ENCODE measurements around the gene TPCN2.
A peak's percentile ranks its signal among the peaks of the same experiment; 100 is the strongest.

Gene TPCN2

GRCh38 chr11:69154938-69155301 lies 106.2 kb downstream of the TPCN2 start:
- Histone ChIP-seq H3K9ac (ENCODE audit: low read length) (no peak overlapping the region), H3K4me1 (ENCODE audit: control insufficient read depth, insufficient read depth, low read length) (peaks cover 13% of the 10 kb centered on the region), H3K9me3 (ENCODE audit: control insufficient read depth, low read length) (no peaks in the 10 kb centered on the region), H3K36me3 (ENCODE audit: control insufficient read depth, insufficient read depth, low read length) (no peaks in the 10 kb centered on the region), H3K4me3 (ENCODE audit: low read length) (no peak overlapping the region), H3K27me3 (ENCODE audit: control insufficient read depth, insufficient read depth, low read length) (peaks cover 15% of the 10 kb centered on the region)

GRCh38 chr11:69155302-69156234 lies 106.8 kb downstream of the TPCN2 start, which contains the start of gene SMIM38:
Gene SMIM38 (plus strand): TSS chr11:69155935. CDS start chr11:69157847, 1,912 bp downstream.
- H3K9me3 ChIP-seq (ENCODE audit: control insufficient read depth, low read length), result no peaks in the 10 kb centered on the region
- peaks cover 13% of the 10 kb centered on the region for H3K4me1 ChIP-seq (ENCODE audit: control insufficient read depth, insufficient read depth, low read length)
- peaks cover 15% of the 10 kb centered on the region for H3K27me3 ChIP-seq (ENCODE audit: control insufficient read depth, insufficient read depth, low read length)
- H3K4me3 ChIP-seq (ENCODE audit: low read length), result no peak within 1 kb of the TSS
- H3K9ac ChIP-seq (ENCODE audit: low read length), result no peak within 1 kb of the TSS
- no peaks in the 10 kb centered on the region for H3K36me3 ChIP-seq (ENCODE audit: control insufficient read depth, insufficient read depth, low read length)

- Histone ChIP-seq H3K4me1 (ENCODE audit: control insufficient read depth, insufficient read depth, low read length) (peaks cover 13% of the 10 kb centered on the region), H3K36me3 (ENCODE audit: control insufficient read depth, insufficient read depth, low read length) (no peaks in the 10 kb centered on the region), H3K4me3 (ENCODE audit: low read length) (no peak overlapping the region), H3K9ac (ENCODE audit: low read length) (no peak overlapping the region), H3K27me3 (ENCODE audit: control insufficient read depth, insufficient read depth, low read length) (peaks cover 15% of the 10 kb centered on the region), H3K9me3 (ENCODE audit: control insufficient read depth, low read length) (no peaks in the 10 kb centered on the region)
Measured at GRCh38 chr11:69156235-69156639, 107.5 kb downstream of the TPCN2 start.

- no peak overlapping the region for H3K9ac ChIP-seq (ENCODE audit: low read length)
Measured at GRCh38 chr11:69156673-69157155, 108.0 kb downstream of the TPCN2 start.

GRCh38 chr11:69157156-69157821 lies 108.6 kb downstream of the TPCN2 start:
- H3K4me3 ChIP-seq (ENCODE audit: low read length), result no peak overlapping the region

More at GRCh38 chr11:69156673-69157155, 108.0 kb downstream of the TPCN2 start:
- Histone ChIP-seq H3K27me3 (ENCODE audit: control insufficient read depth, insufficient read depth, low read length) (peaks cover 15% of the 10 kb centered on the region), H3K36me3 (ENCODE audit: control insufficient read depth, insufficient read depth, low read length) (no peaks in the 10 kb centered on the region), H3K4me1 (ENCODE audit: control insufficient read depth, insufficient read depth, low read length) (peaks cover 13% of the 10 kb centered on the region), H3K4me3 (ENCODE audit: low read length) (no peak overlapping the region), H3K9me3 (ENCODE audit: control insufficient read depth, low read length) (no peaks in the 10 kb centered on the region)

GRCh38 chr11:69157822-69158231 lies 109.1 kb downstream of the TPCN2 start:
- H3K9ac ChIP-seq (ENCODE audit: low read length), result peak overlapping the region; percentile 31
- H3K4me3 ChIP-seq (ENCODE audit: low read length), result no peak overlapping the region
- peaks cover 13% of the 10 kb centered on the region for H3K4me1 ChIP-seq (ENCODE audit: control insufficient read depth, insufficient read depth, low read length)
- peaks cover 15% of the 10 kb centered on the region for H3K27me3 ChIP-seq (ENCODE audit: control insufficient read depth, insufficient read depth, low read length)
- no peaks in the 10 kb centered on the region for H3K9me3 ChIP-seq (ENCODE audit: control insufficient read depth, low read length)
- H3K36me3 ChIP-seq (ENCODE audit: control insufficient read depth, insufficient read depth, low read length), result no peaks in the 10 kb centered on the region

More at GRCh38 chr11:69157156-69157821, 108.6 kb downstream of the TPCN2 start:
- no peaks in the 10 kb centered on the region for H3K9me3 ChIP-seq (ENCODE audit: control insufficient read depth, low read length)
- H3K36me3 ChIP-seq (ENCODE audit: control insufficient read depth, insufficient read depth, low read length), result no peaks in the 10 kb centered on the region
- H3K27me3 ChIP-seq (ENCODE audit: control insufficient read depth, insufficient read depth, low read length), result peaks cover 15% of the 10 kb centered on the region
- peak overlapping the region; percentile 31 for H3K9ac ChIP-seq (ENCODE audit: low read length)
- H3K4me1 ChIP-seq (ENCODE audit: control insufficient read depth, insufficient read depth, low read length), result peaks cover 13% of the 10 kb centered on the region

GRCh38 chr11:69158301-69159149 lies 109.8 kb downstream of the TPCN2 start:
- peaks cover 13% of the 10 kb centered on the region for H3K4me1 ChIP-seq (ENCODE audit: control insufficient read depth, insufficient read depth, low read length)
- H3K9ac ChIP-seq (ENCODE audit: low read length), result no peak overlapping the region
- peaks cover 15% of the 10 kb centered on the region for H3K27me3 ChIP-seq (ENCODE audit: control insufficient read depth, insufficient read depth, low read length)
- no peaks in the 10 kb centered on the region for H3K36me3 ChIP-seq (ENCODE audit: control insufficient read depth, insufficient read depth, low read length)
- H3K9me3 ChIP-seq (ENCODE audit: control insufficient read depth, low read length), result no peaks in the 10 kb centered on the region
- H3K4me3 ChIP-seq (ENCODE audit: low read length), result no peak overlapping the region

- peaks cover 15% of the 10 kb centered on the region for H3K27me3 ChIP-seq (ENCODE audit: control insufficient read depth, insufficient read depth, low read length)
- H3K36me3 ChIP-seq (ENCODE audit: control insufficient read depth, insufficient read depth, low read length), result no peaks in the 10 kb centered on the region
- H3K4me3 ChIP-seq (ENCODE audit: low read length), result no peak overlapping the region
Measured at GRCh38 chr11:69159150-69159852, 110.6 kb downstream of the TPCN2 start.

GRCh38 chr11:69160296-69161116 lies 111.8 kb downstream of the TPCN2 start:
- Histone ChIP-seq H3K9ac (ENCODE audit: low read length) (no peak overlapping the region), H3K9me3 (ENCODE audit: control insufficient read depth, low read length) (no peaks in the 10 kb centered on the region), H3K27me3 (ENCODE audit: control insufficient read depth, insufficient read depth, low read length) (peaks cover 15% of the 10 kb centered on the region), H3K4me1 (ENCODE audit: control insufficient read depth, insufficient read depth, low read length) (peaks cover 13% of the 10 kb centered on the region), H3K36me3 (ENCODE audit: control insufficient read depth, insufficient read depth, low read length) (no peaks in the 10 kb centered on the region), H3K4me3 (ENCODE audit: low read length) (no peak overlapping the region)

More at GRCh38 chr11:69159150-69159852, 110.6 kb downstream of the TPCN2 start:
- H3K4me1 ChIP-seq (ENCODE audit: control insufficient read depth, insufficient read depth, low read length), result peaks cover 13% of the 10 kb centered on the region
- H3K9me3 ChIP-seq (ENCODE audit: control insufficient read depth, low read length), result no peaks in the 10 kb centered on the region
- H3K9ac ChIP-seq (ENCODE audit: low read length), result no peak overlapping the region

GRCh38 chr11:69161117-69161407 lies 112.3 kb downstream of the TPCN2 start:
- Histone ChIP-seq H3K9me3 (ENCODE audit: control insufficient read depth, low read length) (no peaks in the 10 kb centered on the region), H3K4me3 (ENCODE audit: low read length) (no peak overlapping the region), H3K4me1 (ENCODE audit: control insufficient read depth, insufficient read depth, low read length) (peaks cover 13% of the 10 kb centered on the region), H3K9ac (ENCODE audit: low read length) (no peak overlapping the region), H3K27me3 (ENCODE audit: control insufficient read depth, insufficient read depth, low read length) (peaks cover 15% of the 10 kb centered on the region), H3K36me3 (ENCODE audit: control insufficient read depth, insufficient read depth, low read length) (no peaks in the 10 kb centered on the region)

All from mucosa of stomach (tissue), 1 donor.